ENCODE measurements around the gene COPB1.

- TF ChIP-seq, protein P1, sequence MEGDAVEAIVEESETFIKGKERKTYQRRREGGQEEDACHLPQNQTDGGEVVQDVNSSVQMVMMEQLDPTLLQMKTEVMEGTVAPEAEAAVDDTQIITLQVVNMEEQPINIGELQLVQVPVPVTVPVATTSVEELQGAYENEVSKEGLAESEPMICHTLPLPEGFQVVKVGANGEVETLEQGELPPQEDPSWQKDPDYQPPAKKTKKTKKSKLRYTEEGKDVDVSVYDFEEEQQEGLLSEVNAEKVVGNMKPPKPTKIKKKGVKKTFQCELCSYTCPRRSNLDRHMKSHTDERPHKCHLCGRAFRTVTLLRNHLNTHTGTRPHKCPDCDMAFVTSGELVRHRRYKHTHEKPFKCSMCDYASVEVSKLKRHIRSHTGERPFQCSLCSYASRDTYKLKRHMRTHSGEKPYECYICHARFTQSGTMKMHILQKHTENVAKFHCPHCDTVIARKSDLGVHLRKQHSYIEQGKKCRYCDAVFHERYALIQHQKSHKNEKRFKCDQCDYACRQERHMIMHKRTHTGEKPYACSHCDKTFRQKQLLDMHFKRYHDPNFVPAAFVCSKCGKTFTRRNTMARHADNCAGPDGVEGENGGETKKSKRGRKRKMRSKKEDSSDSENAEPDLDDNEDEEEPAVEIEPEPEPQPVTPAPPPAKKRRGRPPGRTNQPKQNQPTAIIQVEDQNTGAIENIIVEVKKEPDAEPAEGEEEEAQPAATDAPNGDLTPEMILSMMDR (conservative IDR thresholded peaks at IDR 0.05; ENCODE audit: low read length), result no peak
- TF ChIP-seq EZH2phosphoT487 (IDR thresholded peaks at IDR 0.05; ENCODE audit: borderline replicate concordance, low read depth, low read length), result no peak
Observed at GRCh38 chr11:14503023-14503422, 3.4 kb upstream of the COPB1 start.
